ENCODE results near the gene PPP1R3E. TPM values are rescaled to one million over a fixed set of nuclear protein-coding genes. Genes with fewer than 3 reads are reported as not detected.

Gene PPP1R3E
- total and polyA plus RNA-seq, 2 of the 13 experiments (the other 11 are each of a cell fraction or from before 2014, with no cell fraction given) = 16.5 to 26.5 TPM

- 0 out of 2 replicates have a peak, but pooled peaks have one; percentile 13 for TF ChIP-seq ZNF569 (CRISPR knock-in tag; IDR thresholded peaks at IDR 0.05; ENCODE audit: borderline replicate concordance)
- 0 out of 2 replicates have a peak, but pooled peaks have one; percentile 33 for TF ChIP-seq SMYD3 (CRISPR knock-in tag; IDR thresholded peaks at IDR 0.05)
- no peak for TF ChIP-seq ZBTB20 (CRISPR knock-in tag; IDR thresholded peaks at IDR 0.05; ENCODE audit: borderline replicate concordance, low read depth)
- no peak for TF ChIP-seq CHD4 (IDR thresholded peaks at IDR 0.05; ENCODE audit: borderline replicate concordance, low read length)
- no peak for TF ChIP-seq TBL1XR1 (IDR thresholded peaks at IDR 0.05; ENCODE audit: borderline replicate concordance, low read length, partially characterized antibody)
- no peak for TF ChIP-seq ZNF256 (CRISPR knock-in tag; conservative IDR thresholded peaks at IDR 0.05)
- TF ChIP-seq KLF9 (CRISPR knock-in tag; IDR thresholded peaks at IDR 0.05; ENCODE audit: low read depth) = no peak
- 0 out of 2 replicates have a peak, but pooled peaks have one; percentile 7 for TF ChIP-seq RCOR2 (CRISPR knock-in tag; IDR thresholded peaks at IDR 0.05)
- no peak for TF ChIP-seq ZNF501 (CRISPR knock-in tag; IDR thresholded peaks at IDR 0.05)
- TF ChIP-seq, protein P1, sequence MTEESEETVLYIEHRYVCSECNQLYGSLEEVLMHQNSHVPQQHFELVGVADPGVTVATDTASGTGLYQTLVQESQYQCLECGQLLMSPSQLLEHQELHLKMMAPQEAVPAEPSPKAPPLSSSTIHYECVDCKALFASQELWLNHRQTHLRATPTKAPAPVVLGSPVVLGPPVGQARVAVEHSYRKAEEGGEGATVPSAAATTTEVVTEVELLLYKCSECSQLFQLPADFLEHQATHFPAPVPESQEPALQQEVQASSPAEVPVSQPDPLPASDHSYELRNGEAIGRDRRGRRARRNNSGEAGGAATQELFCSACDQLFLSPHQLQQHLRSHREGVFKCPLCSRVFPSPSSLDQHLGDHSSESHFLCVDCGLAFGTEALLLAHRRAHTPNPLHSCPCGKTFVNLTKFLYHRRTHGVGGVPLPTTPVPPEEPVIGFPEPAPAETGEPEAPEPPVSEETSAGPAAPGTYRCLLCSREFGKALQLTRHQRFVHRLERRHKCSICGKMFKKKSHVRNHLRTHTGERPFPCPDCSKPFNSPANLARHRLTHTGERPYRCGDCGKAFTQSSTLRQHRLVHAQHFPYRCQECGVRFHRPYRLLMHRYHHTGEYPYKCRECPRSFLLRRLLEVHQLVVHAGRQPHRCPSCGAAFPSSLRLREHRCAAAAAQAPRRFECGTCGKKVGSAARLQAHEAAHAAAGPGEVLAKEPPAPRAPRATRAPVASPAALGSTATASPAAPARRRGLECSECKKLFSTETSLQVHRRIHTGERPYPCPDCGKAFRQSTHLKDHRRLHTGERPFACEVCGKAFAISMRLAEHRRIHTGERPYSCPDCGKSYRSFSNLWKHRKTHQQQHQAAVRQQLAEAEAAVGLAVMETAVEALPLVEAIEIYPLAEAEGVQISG (CRISPR knock-in tag; IDR thresholded peaks at IDR 0.05) = no peak
- no peak for TF ChIP-seq SYNCRIP (IDR thresholded peaks at IDR 0.05; ENCODE audit: insufficient read depth, low read depth, low read length)
- TF ChIP-seq NFKB2 (CRISPR knock-in tag; IDR thresholded peaks at IDR 0.05; ENCODE audit: borderline replicate concordance) = no peak
- TF ChIP-seq RXRB (CRISPR knock-in tag; IDR thresholded peaks at IDR 0.05; ENCODE audit: borderline replicate concordance) = no peak
- TF ChIP-seq SOX13 (IDR thresholded peaks at IDR 0.05) = 0 out of 2 replicates have a peak, but pooled peaks have one; percentile 17
- TF ChIP-seq SOX13 (CRISPR knock-in tag; conservative IDR thresholded peaks at IDR 0.05 in 1 of 2, IDR thresholded peaks at IDR 0.05 in 1 of 2) = 0 out of 4 replicates have a peak, but pooled peaks of 1 of the 2 experiments have one; percentile 42
- TF ChIP-seq E2F1 (CRISPR knock-in tag; IDR thresholded peaks at IDR 0.05) = no peak
- no peak for TF ChIP-seq KDM5A (IDR thresholded peaks at IDR 0.05; ENCODE audit: borderline replicate concordance, low read length)
- TF ChIP-seq, protein P2, sequence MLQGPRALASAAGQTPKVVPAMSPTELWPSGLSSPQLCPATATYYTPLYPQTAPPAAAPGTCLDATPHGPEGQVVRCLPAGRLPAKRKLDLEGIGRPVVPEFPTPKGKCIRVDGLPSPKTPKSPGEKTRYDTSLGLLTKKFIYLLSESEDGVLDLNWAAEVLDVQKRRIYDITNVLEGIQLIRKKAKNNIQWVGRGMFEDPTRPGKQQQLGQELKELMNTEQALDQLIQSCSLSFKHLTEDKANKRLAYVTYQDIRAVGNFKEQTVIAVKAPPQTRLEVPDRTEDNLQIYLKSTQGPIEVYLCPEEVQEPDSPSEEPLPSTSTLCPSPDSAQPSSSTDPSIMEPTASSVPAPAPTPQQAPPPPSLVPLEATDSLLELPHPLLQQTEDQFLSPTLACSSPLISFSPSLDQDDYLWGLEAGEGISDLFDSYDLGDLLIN (CRISPR knock-in tag; IDR thresholded peaks at IDR 0.05; ENCODE audit: borderline replicate concordance) = no peak
- TF ChIP-seq ZFYVE20 (CRISPR knock-in tag; IDR thresholded peaks at IDR 0.05; ENCODE audit: borderline replicate concordance, low read depth) = no peak
- TF ChIP-seq MBD4 (IDR thresholded peaks at IDR 0.05; ENCODE audit: borderline replicate concordance, low read length) = peak; percentile 69; the same call in 1 of the 2 replicates
- TF ChIP-seq GATAD2A (CRISPR knock-in tag; IDR thresholded peaks at IDR 0.05) = no peak
- TF ChIP-seq, protein P3, sequence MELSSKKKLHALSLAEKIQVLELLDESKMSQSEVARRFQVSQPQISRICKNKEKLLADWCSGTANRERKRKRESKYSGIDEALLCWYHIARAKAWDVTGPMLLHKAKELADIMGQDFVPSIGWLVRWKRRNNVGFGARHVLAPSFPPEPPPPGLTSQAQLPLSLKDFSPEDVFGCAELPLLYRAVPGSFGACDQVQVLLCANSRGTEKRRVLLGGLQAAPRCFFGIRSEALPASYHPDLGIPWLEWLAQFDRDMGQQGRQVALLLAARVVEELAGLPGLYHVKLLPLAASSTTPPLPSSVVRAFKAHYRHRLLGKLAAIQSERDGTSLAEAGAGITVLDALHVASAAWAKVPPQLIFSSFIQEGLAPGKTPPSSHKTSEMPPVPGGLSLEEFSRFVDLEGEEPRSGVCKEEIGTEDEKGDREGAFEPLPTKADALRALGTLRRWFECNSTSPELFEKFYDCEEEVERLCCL (CRISPR knock-in tag; IDR thresholded peaks at IDR 0.05; ENCODE audit: borderline replicate concordance) = no peak
- TF ChIP-seq ZNF260 (CRISPR knock-in tag; IDR thresholded peaks at IDR 0.05; ENCODE audit: borderline replicate concordance, low read depth) = no peak
These were observed 17.8 kb downstream of the PPP1R3E start (continued) for GRCh38 chr14:23284654-23285529.
